ENCODE measurements around the gene PCNX2.

The PCNX2 gene

GRCh38 chr1:232962761-232963745 is 332.5 kb downstream of the PCNX2 start:
- DNase-seq (ENCODE audit: low spot score) = no peak

- no peak for DNase-seq (ENCODE audit: low spot score)
Measured at GRCh38 chr1:232958067-232958466, 337.5 kb downstream of the PCNX2 start.

GRCh38 chr1:232956081-232956480 is 339.4 kb downstream of the PCNX2 start:
- no peak for DNase-seq (ENCODE audit: low spot score)

GRCh38 chr1:232954594-232955365 is 340.7 kb downstream of the PCNX2 start:
- DNase-seq (ENCODE audit: low spot score) = no peak

- DNase-seq (ENCODE audit: low spot score) = peak; percentile 62
Measured at GRCh38 chr1:232952514-232953499, 342.7 kb downstream of the PCNX2 start.

GRCh38 chr1:232951605-232952004 is 343.9 kb downstream of the PCNX2 start:
- no peak for DNase-seq (ENCODE audit: low spot score)

- peak; percentile 38 for DNase-seq (ENCODE audit: low spot score)
Measured at GRCh38 chr1:232951180-232951579, 344.3 kb downstream of the PCNX2 start.

GRCh38 chr1:232950197-232951176 is 345.0 kb downstream of the PCNX2 start, which contains the start of gene NTPCR:
TSS of gene NTPCR (plus strand) at chr1:232950611. CDS start at chr1:232950711, 100 bp downstream.
- DNase-seq (ENCODE audit: low spot score) = peak; percentile 85

- DNase-seq (ENCODE audit: low spot score) = no peak
Measured at GRCh38 chr1:232949636-232950196, 345.8 kb downstream of the PCNX2 start.

GRCh38 chr1:232944347-232944746 is 351.2 kb downstream of the PCNX2 start:
- DNase-seq (ENCODE audit: low spot score) = no peak

GRCh38 chr1:232943679-232944252 is 351.8 kb downstream of the PCNX2 start:
- DNase-seq (ENCODE audit: low spot score) = no peak

GRCh38 chr1:232942413-232943294 is 352.9 kb downstream of the PCNX2 start:
- no peak for DNase-seq (ENCODE audit: low spot score)

GRCh38 chr1:232940262-232940661 is 355.3 kb downstream of the PCNX2 start:
- DNase-seq (ENCODE audit: low spot score) = no peak

- DNase-seq (ENCODE audit: low spot score) = no peak
Measured at GRCh38 chr1:232939748-232940147, 355.8 kb downstream of the PCNX2 start.

GRCh38 chr1:232938926-232939325 is 356.6 kb downstream of the PCNX2 start:
- DNase-seq (ENCODE audit: low spot score) = no peak

GRCh38 chr1:232937741-232938375 is 357.7 kb downstream of the PCNX2 start:
- DNase-seq (ENCODE audit: low spot score) = no peak

- no peak for DNase-seq (ENCODE audit: low spot score)
Measured at GRCh38 chr1:232936941-232937340, 358.6 kb downstream of the PCNX2 start.

Data from SW480 (cell line).